ENCODE data around the gene GFRA1.

Gene GFRA1

GRCh38 chr10:116215651-116216050, 57.4 kb downstream of the GFRA1 start:
- no peaks in the 10 kb centered on the region for H3K27me3 Mint-ChIP-seq
- no peak overlapping the region for H3K4me3 Mint-ChIP-seq
- ATAC-seq (replicated peaks) (no peak), DNase-seq (no peak)
- peaks cover 0 to 4% of the 10 kb centered on the region in 2 donors for H3K9me3 Mint-ChIP-seq
- no peaks in the 10 kb centered on the region for H3K36me3 Mint-ChIP-seq (ENCODE audit: insufficient read depth)
- H3K4me1 Mint-ChIP-seq (ENCODE audit: low read depth in 2 of 2) = no peaks in the 10 kb centered on the region
- H3K27ac Mint-ChIP-seq = no peak overlapping the region

DNA sequence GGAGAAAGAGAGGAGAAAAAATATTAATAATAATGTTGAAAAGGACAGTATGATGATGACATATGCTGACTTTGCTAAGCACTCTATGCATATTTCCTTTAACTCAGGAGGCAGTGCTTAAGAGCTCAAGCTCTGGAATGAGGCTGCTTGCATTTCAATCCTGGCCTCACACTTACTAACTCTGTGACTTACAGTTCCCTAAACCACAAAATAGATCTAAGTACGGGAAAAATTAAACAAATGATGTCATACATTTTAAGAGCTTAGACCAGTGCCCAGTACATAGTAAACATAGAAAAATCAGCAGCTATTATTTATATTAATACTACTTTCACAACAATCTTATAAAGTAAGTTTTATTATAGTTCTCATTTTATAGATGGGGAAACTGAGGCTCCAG, 61.3 kb downstream of the GFRA1 start:
- Mint-ChIP-seq H3K9me3 (peaks cover 1 to 5% of the 10 kb centered on the region in 2 donors), H3K36me3 (ENCODE audit: insufficient read depth) (no peaks in the 10 kb centered on the region), H3K4me1 (ENCODE audit: low read depth in 2 of 2) (no peaks in the 10 kb centered on the region), H3K27ac (no peak overlapping the region), H3K27me3 (no peaks in the 10 kb centered on the region), H3K4me3 (no peak overlapping the region)
- DNase-seq (no peak), ATAC-seq (replicated peaks) (no peak)

DNA sequence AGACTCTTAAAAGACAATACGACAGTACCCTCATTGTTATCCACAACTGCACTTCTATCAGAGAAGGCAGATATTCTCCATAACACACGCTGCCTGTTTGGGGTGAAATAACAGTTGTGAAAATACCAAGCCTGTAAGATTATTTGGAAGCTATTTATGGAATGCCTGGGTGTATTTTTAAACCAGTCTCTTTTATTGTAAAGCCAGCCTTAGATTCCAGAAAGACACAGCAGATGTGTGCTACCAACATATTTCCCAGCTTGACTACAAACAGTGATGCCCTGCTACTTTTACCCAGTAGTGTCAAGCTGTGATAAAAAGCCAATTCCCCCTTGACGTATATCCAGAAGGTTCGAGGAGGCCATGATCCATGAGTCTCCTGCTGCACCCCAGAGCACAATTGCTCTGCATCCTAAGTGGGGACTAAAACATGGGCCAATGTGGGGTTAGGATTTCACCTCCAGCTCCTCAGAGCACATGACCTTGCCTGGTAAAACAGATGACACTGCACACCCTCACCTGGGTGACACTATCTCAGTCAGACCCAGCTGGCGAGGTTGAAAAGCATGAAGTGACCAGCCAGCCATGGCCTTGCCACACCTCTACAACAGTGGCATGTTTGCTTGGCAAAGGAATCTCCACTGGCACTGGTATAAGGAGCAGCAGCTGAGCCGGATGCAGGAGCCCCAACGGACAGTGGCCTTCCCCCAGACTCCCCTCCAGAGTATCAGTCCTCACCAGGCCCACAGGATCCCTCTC, 62.2 kb downstream of the GFRA1 start:
- H3K4me1 Mint-ChIP-seq (ENCODE audit: low read depth in 2 of 2) = no peaks in the 10 kb centered on the region
- peaks cover 1 to 5% of the 10 kb centered on the region in 2 donors for H3K9me3 Mint-ChIP-seq
- H3K36me3 Mint-ChIP-seq (ENCODE audit: insufficient read depth) = no peaks in the 10 kb centered on the region
- DNase-seq (no peak), ATAC-seq (replicated peaks) (no peak)
- H3K4me3 Mint-ChIP-seq = no peak overlapping the region
- no peak overlapping the region for H3K27ac Mint-ChIP-seq
- no peaks in the 10 kb centered on the region for H3K27me3 Mint-ChIP-seq

- Mint-ChIP-seq H3K27me3 (no peaks in the 10 kb centered on the region), H3K4me1 (ENCODE audit: low read depth in 2 of 2) (no peaks in the 10 kb centered on the region), H3K36me3 (ENCODE audit: insufficient read depth) (no peaks in the 10 kb centered on the region), H3K9me3 (peaks cover 1 to 5% of the 10 kb centered on the region in 2 donors), H3K27ac (no peak overlapping the region), H3K4me3 (no peak overlapping the region)
- DNase-seq = no peak
- no peak for ATAC-seq (replicated peaks)
Measured at GRCh38 chr10:116209781-116210180, 63.2 kb downstream of the GFRA1 start.

DNA sequence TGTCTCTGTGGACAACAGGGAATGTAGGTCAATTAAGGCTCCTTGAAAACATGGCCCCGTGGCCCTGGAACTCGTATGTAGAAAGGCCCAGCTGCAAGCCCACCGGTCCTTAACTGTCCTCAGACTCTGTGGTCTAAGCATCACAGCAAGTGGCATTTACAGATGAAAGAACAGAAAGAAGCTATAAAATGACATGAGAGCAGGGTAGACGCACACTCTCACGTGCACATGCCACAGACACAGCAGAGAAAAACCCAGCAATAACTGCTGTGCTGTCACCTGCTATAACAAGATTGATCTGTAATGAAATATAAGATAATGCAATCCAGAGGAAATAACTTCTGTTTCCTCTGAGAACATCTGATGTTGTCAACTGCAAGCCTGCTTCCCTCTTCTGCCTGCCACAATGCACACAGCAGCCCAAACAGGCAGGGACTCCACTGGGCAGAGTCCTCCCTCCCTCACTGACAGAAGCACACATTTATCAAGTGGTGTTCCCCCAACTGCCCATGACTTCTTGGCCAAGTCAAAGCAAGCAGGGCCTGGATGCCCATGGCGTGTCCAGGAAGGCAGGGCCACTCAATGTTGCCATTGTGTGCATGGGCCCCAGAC, 63.9 kb downstream of the GFRA1 start:
- Mint-ChIP-seq H3K9me3 (peaks cover 1 to 5% of the 10 kb centered on the region in 2 donors), H3K27me3 (no peaks in the 10 kb centered on the region), H3K4me3 (no peak overlapping the region), H3K4me1 (ENCODE audit: low read depth in 2 of 2) (no peaks in the 10 kb centered on the region), H3K27ac (no peak overlapping the region), H3K36me3 (ENCODE audit: insufficient read depth) (no peaks in the 10 kb centered on the region)
- ATAC-seq (replicated peaks) (no peak), DNase-seq (no peak)

GRCh38 chr10:116207690-116208089, 65.3 kb downstream of the GFRA1 start:
- no peak overlapping the region for H3K27ac Mint-ChIP-seq
- ATAC-seq (replicated peaks) = no peak
- no peaks in the 10 kb centered on the region for H3K27me3 Mint-ChIP-seq
- no peaks in the 10 kb centered on the region for H3K36me3 Mint-ChIP-seq (ENCODE audit: insufficient read depth)
- H3K9me3 Mint-ChIP-seq = peaks cover 0 to 6% of the 10 kb centered on the region in 2 donors
- no peaks in the 10 kb centered on the region for H3K4me1 Mint-ChIP-seq (ENCODE audit: low read depth in 2 of 2)
- H3K4me3 Mint-ChIP-seq = no peak overlapping the region
- no peak for DNase-seq

DNA sequence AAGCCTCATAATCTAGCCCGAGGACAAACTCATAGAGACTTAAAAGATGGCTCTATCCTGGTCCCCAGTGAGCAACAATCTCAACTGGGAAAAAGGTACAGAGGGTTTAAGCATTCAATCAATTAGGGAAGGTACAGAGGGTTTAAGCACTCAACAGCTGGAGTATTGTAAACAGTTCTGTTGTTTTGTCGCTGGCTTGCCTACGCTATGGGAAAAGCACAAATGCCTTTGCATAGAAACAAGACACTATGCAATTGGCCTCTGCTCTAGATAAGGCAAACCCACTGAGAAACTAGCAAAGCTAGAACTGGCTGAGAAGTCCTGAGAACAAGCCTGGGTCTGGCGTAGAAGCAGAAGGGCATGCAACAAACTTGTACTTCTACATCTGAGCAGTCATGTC, 69.3 kb downstream of the GFRA1 start:
- Mint-ChIP-seq H3K4me3 (no peak overlapping the region), H3K27me3 (no peaks in the 10 kb centered on the region), H3K27ac (no peak overlapping the region), H3K9me3 (peaks cover 0 to 13% of the 10 kb centered on the region in 2 donors), H3K4me1 (ENCODE audit: low read depth in 2 of 2) (no peaks in the 10 kb centered on the region), H3K36me3 (ENCODE audit: insufficient read depth) (no peaks in the 10 kb centered on the region)
- no peak for ATAC-seq (replicated peaks)
- DNase-seq = no peak

DNA sequence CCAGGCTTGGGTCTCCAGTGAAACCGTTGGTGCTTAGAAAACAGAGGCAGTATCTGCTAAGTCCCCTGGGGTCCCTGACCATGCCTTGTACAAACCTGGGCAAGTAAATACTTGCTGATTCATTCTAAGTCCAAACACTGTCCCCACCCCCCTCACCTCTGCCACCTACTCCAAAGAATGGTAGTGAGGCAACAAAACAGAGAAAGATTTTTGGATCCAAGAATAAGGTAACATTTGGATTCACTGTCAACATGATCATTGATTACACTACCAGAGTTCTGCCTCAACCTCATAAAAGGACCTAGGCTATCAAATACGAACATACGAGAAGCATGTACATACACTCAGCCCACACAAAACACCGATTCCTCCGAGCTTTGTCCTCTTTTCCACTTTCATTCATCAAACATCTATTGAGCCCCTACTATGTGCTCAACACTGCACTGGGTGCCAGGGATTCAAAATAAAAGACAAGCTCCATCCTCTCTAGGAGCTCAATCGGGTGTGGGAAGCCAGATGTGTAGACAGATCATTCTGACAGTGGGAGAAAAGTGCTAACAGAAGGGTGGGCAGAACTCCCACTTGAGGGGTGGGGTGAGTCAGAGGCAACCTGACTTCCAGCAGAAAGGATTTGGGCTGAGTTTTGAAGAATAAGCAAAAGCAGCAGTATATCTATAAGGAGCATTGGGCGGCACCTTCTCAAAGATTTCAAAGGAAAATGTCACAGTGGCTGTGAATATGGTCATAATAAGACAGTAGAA, 71.2 kb downstream of the GFRA1 start:
- Mint-ChIP-seq H3K27me3 (no peaks in the 10 kb centered on the region), H3K9me3 (peaks cover 0 to 7% of the 10 kb centered on the region in 2 donors), H3K36me3 (ENCODE audit: insufficient read depth) (no peaks in the 10 kb centered on the region), H3K27ac (no peak overlapping the region), H3K4me3 (no peak overlapping the region), H3K4me1 (ENCODE audit: low read depth in 2 of 2) (no peaks in the 10 kb centered on the region)
- ATAC-seq (replicated peaks) = no peak
- DNase-seq = no peak

DNA sequence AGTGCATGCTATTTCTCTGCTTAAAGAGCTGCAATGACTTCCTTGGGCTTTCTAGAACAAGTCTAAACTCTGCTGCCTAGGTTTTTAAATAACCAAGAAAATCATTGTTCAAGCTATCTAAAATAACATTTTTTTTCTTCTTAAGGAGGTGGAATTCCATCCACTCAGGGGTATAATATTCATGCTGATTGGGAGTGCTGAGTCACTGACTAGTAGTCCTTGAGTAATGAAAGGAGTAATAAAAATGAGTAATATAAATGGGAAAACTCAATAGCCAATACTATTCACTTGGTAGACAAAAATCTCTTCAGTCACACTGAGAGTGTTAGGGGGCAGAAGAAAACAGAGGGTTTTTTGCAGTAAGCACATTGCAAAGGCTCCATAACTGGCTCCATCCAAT, 72.0 kb downstream of the GFRA1 start:
- no peak for ATAC-seq (replicated peaks)
- H3K4me3 Mint-ChIP-seq = no peak overlapping the region
- no peaks in the 10 kb centered on the region for H3K27me3 Mint-ChIP-seq
- peaks cover 0 to 7% of the 10 kb centered on the region in 2 donors for H3K9me3 Mint-ChIP-seq
- no peak for DNase-seq
- H3K4me1 Mint-ChIP-seq (ENCODE audit: low read depth in 2 of 2) = no peaks in the 10 kb centered on the region
- no peak overlapping the region for H3K27ac Mint-ChIP-seq
- H3K36me3 Mint-ChIP-seq (ENCODE audit: insufficient read depth) = no peaks in the 10 kb centered on the region

DNA sequence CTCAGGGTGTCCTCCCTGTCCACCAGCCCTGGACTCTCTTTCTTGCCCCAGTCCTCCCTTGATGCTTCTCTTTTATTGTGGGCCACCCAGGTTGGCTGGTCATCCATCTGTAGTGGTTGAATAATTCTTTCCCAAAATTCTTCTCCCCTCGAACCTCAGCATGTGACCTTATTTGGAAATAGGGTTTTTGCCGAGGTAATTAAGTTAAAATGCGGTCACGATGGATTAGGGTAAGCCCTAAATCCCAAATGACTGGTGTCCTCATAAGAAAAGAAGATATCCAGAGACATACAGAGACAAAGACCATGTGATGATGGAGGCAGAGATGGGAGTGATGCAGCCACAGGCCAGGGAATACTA, 74.3 kb downstream of the GFRA1 start:
- no peaks in the 10 kb centered on the region for H3K27me3 Mint-ChIP-seq

DNA sequence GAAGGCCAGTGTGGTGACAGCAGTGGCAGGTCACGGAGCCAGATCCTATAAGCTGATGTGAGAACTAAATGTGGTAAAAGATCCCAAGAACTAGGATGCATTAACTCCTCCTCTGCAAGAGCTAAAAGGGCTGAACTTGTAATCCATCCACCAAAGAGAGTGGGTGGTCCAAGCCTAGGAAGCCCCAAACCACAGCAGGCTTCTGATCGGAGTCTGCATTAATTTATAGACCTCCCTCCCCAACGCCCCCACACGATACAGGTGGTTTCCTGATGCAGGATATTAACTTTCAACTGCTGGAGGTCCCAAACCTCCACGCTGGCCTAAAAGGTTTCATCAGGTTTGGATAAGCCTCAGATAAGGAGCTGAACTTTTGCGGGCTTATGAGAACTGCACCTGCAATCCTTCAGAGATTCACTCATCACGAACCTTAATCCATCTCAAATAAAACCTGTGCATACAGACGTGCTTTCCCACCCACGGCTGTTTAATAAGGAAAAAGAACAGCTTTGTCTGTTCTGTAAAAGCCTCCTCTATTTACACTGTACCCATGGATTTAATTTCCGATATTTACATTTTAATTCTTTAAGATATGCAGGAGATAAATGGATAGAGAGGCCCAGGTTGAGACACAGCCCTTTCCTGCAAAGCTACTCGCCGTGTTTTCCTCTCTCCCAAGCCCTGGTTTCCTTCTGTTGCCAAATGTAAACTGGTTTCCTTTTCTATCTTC, 74.9 kb downstream of the GFRA1 start:
- Mint-ChIP-seq H3K4me1 (ENCODE audit: low read depth in 2 of 2) (no peaks in the 10 kb centered on the region), H3K9me3 (peaks cover 0 to 7% of the 10 kb centered on the region in 2 donors), H3K27me3 (no peaks in the 10 kb centered on the region), H3K27ac (no peak overlapping the region), H3K4me3 (no peak overlapping the region), H3K36me3 (ENCODE audit: insufficient read depth) (no peaks in the 10 kb centered on the region)
- no peak for ATAC-seq (replicated peaks)
- DNase-seq = no peak

More for the DNA sequence above, 74.3 kb downstream of the GFRA1 start:
- no peaks in the 10 kb centered on the region for H3K36me3 Mint-ChIP-seq (ENCODE audit: insufficient read depth)
- ATAC-seq (replicated peaks) = no peak
- no peak overlapping the region for H3K27ac Mint-ChIP-seq
- DNase-seq = no peak
- H3K4me1 Mint-ChIP-seq (ENCODE audit: low read depth in 2 of 2) = no peaks in the 10 kb centered on the region
- H3K4me3 Mint-ChIP-seq = no peak overlapping the region
- peaks cover 0 to 7% of the 10 kb centered on the region in 2 donors for H3K9me3 Mint-ChIP-seq

DNA sequence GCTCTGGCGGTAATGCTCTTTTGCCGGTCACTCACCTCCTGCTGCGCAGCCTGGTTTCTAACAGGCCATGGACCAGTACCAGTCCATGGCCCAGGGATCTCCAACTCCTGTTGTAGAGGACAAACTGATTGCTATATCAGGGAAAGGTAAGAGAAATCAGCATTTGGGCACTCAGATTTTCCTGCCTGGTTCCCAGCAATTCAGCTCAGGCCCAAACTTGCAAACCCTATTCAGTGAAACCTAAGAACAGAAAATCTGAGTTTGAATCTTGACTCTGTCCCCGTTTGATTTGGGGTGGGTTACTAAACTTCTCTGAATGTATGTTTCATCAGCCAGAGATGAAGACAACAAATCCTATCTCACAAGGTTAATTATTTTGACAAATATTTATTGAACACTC, 77.4 kb downstream of the GFRA1 start:
- no peak for ATAC-seq (replicated peaks)
- H3K9me3 Mint-ChIP-seq = no peaks in the 10 kb centered on the region
- no peak overlapping the region for H3K27ac Mint-ChIP-seq

GRCh38 chr10:116195039-116195438, 78.0 kb downstream of the GFRA1 start:
- peaks cover 0 to 1% of the 10 kb centered on the region in 2 donors for H3K9me3 Mint-ChIP-seq
- H3K27me3 Mint-ChIP-seq = no peaks in the 10 kb centered on the region
- H3K36me3 Mint-ChIP-seq (ENCODE audit: insufficient read depth) = no peaks in the 10 kb centered on the region
- ATAC-seq (replicated peaks) (no peak), DNase-seq (no peak)
- H3K27ac Mint-ChIP-seq = no peak overlapping the region
- H3K4me3 Mint-ChIP-seq = no peak overlapping the region
- H3K4me1 Mint-ChIP-seq (ENCODE audit: low read depth in 2 of 2) = peaks cover 0 to 2% of the 10 kb centered on the region in 2 donors

More for the DNA sequence above, 77.4 kb downstream of the GFRA1 start:
- Mint-ChIP-seq H3K27me3 (no peaks in the 10 kb centered on the region), H3K4me3 (no peak overlapping the region), H3K36me3 (ENCODE audit: insufficient read depth) (no peaks in the 10 kb centered on the region), H3K4me1 (ENCODE audit: low read depth in 2 of 2) (peaks cover 0 to under 1% of the 10 kb centered on the region in 2 donors)
- no peak for DNase-seq

All from effector memory CD8-positive, alpha-beta T cell (primary cell).